ENCODE data around the gene SPATA6L.

DNA sequence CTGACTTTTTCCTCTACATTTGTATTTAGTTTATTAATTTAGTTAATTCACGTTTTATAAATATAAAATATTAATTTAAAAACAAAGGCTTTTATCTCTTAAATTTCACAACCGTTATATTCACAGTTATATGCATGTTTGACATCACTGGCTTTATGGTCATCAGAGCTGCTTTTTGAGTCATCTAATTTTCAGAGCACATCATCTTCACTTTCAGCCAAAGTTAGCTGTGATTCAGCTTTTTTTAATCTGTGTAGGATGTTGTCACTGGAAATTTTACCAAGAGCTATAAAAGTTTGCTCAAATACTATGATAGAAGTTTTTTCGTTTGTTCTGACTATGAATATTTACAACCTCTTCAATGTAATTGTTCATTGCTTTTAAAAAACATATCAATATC lies 25.5 kb upstream of the SPATA6L start:
- TF ChIP-seq CTCF (IDR thresholded peaks at IDR 0.05), result no peak
- no peak for TF ChIP-seq POLR2A (IDR thresholded peaks at IDR 0.05)

Data from body of pancreas (tissue), 4 donors.